K562 (cell line): ENCODE data around the gene TGM1. TPM values are rescaled to one million over a fixed set of nuclear protein-coding genes. Genes with fewer than 3 reads are reported as not detected.

Experiments used
- CTCF ChIP-seq, 3 experiments: IDR thresholded peaks in 2 of 3; conservative IDR thresholded peaks in 1 of 3; 2 replicates each; pipeline ENCODE4 v1.5.1; 2011 to 2012; ENCODE audit warnings: low read length in 3 of 3, mild to moderate bottlenecking in 3 of 3, control low read depth in 2 of 3, improper control_type of control experiment in 1 of 3, inconsistent platforms in 1 of 3, low read depth in 1 of 3, mixed read lengths in 1 of 3, moderate library complexity in 1 of 3; ENCODE audit not compliant: insufficient read depth in 2 of 3
- FIP1L1 ChIP-seq: fragments of 200-400 bp; formaldehyde crosslinking; IDR thresholded peaks from 2 replicates; pipeline ENCODE4 v1.6.1; 2018; ENCODE audit warnings: mild to moderate bottlenecking, low read depth, low read length; ENCODE audit not compliant: poor library complexity, severe bottlenecking
- MLLT1 ChIP-seq, 2 experiments: fragments of 450-650 bp; IDR thresholded peaks; 2 replicates each; pipeline ENCODE4 v1.6.1; 2016
- PPARD ChIP-seq: fragments of 250-450 bp; sonication (Bioruptor Pico); IDR thresholded peaks from 2 replicates; pipeline ENCODE4 v1.8.0; 2022; ENCODE audit warnings: inconsistent platforms, mild to moderate bottlenecking, moderate library complexity
- RBM34 ChIP-seq: fragments of 200-400 bp; formaldehyde crosslinking; IDR thresholded peaks from 2 replicates; pipeline ENCODE4 v1.6.1; 2018; ENCODE audit warnings: low read length, borderline replicate concordance; ENCODE audit not compliant: insufficient read depth
- SAFB2 ChIP-seq: fragments of 200-400 bp; formaldehyde crosslinking; IDR thresholded peaks from 2 replicates; pipeline ENCODE4 v1.6.1; 2018; ENCODE audit warnings: borderline replicate concordance, low read length, low read depth, moderate library complexity; ENCODE audit not compliant: severe bottlenecking
- SAP30 ChIP-seq: fragments of 200-600 bp; sonication (generic); IDR thresholded peaks from 2 replicates; pipeline ENCODE4 v1.6.1; 2012; ENCODE audit warnings: borderline replicate concordance, low read depth, mild to moderate bottlenecking, moderate library complexity, low read length, control low read depth, inconsistent platforms; ENCODE audit not compliant: insufficient read depth, poor library complexity, severe bottlenecking
- SUPT5H ChIP-seq: fragments of 450-650 bp; IDR thresholded peaks from 2 replicates; pipeline ENCODE4 v1.6.1; 2016
- TGIF2 ChIP-seq: sonication (generic); formaldehyde crosslinking; IDR thresholded peaks from 2 replicates; pipeline ENCODE4 v1.8.1; 2022; ENCODE audit warnings: mild to moderate bottlenecking, missing genetic modification reagents, moderate library complexity
- ZBTB8A ChIP-seq: fragments of 450-650 bp; IDR thresholded peaks from 2 replicates; pipeline ENCODE4 v1.6.1; 2018; ENCODE audit warnings: mild to moderate bottlenecking, moderate library complexity; ENCODE audit not compliant: partially characterized antibody
- ZFPM2 ChIP-seq: fragments of 250-450 bp; sonication (Bioruptor Pico); IDR thresholded peaks from 2 replicates; pipeline ENCODE4 v1.5.1; 2022; ENCODE audit warnings: mild to moderate bottlenecking
- ZNF431 ChIP-seq: sonication (generic); formaldehyde crosslinking; IDR thresholded peaks from 2 replicates; pipeline ENCODE4 v1.8.0; 2022; ENCODE audit warnings: mild to moderate bottlenecking, missing genetic modification reagents
- ZNF695 ChIP-seq: fragments of 450-650 bp; formaldehyde crosslinking; IDR thresholded peaks from 2 replicates; pipeline ENCODE4 v1.4.0; 2020; ENCODE audit warnings: mild to moderate bottlenecking, moderate library complexity
- ZNF699 ChIP-seq: fragments of 250-450 bp; sonication (Bioruptor Pico); IDR thresholded peaks from 2 replicates; pipeline ENCODE4 v1.8.0; 2021; ENCODE audit warnings: mild to moderate bottlenecking, moderate library complexity; ENCODE audit not compliant: insufficient replicate concordance
- ZNF79 ChIP-seq: fragments of 250-450 bp; sonication (Bioruptor Pico); IDR thresholded peaks from 2 replicates; pipeline ENCODE4 v1.4.0; 2020; ENCODE audit warnings: low read depth, mild to moderate bottlenecking, moderate library complexity
- polyA plus RNA-seq, 8 experiments: library from polyadenylated mRNA; depleted of rRNA in 4 of 8; stranded (reverse) in 5 of 8; unstranded in 3 of 8; fragments of >200 nt; fragmentation: Nextera tagmentation in 2 of 8; fragmentation: Illumina TruSeq in 1 of 8; extraction: Ambion mirVana in 2 of 8; extraction: Trizol in 1 of 8; gene quantifications; 2 replicates each; pipeline versions ENCODE4 v1.2.1 to v1.2.3, GENCODE V29; 2011 to 2014; ENCODE audit warnings: inconsistent platforms in 1 of 8, missing spikeins in 1 of 8
- total RNA-seq, 7 experiments: library from RNA; depleted of rRNA in 6 of 7; stranded (reverse); fragments of >200 nt in 6 of 7; fragmentation: Illumina TruSeq in 2 of 7; extraction: Trizol in 2 of 7; gene quantifications; 2 replicates each; pipeline versions ENCODE4 v1.2.1 to v1.2.3, GENCODE V29; 2011 to 2021; ENCODE audit warnings: low replicate concordance in 1 of 7
- TF ChIP-seq, protein P1 (sequence below): fragments of 250-450 bp; sonication (Bioruptor Pico); IDR thresholded peaks from 2 replicates; pipeline ENCODE4 v1.5.0; 2021
- TF ChIP-seq, protein P2 (sequence below): sonication (generic); formaldehyde crosslinking; IDR thresholded peaks from 2 replicates; pipeline ENCODE4 v1.8.0; 2022; ENCODE audit warnings: missing genetic modification reagents, mild to moderate bottlenecking, moderate library complexity, borderline replicate concordance
- TF ChIP-seq, protein P3 (sequence below), 2 experiments: fragments of 450-650 bp; conservative IDR thresholded peaks; 2 replicates each; pipeline ENCODE4 v1.6.1; 2017; ENCODE audit warnings: mild to moderate bottlenecking in 2 of 2, moderate library complexity in 2 of 2

TGM1 gene
- total and polyA plus RNA-seq, 9 of the 15 experiments (the other 6 are each of a cell fraction or from before 2014, with no cell fraction given) = 0.13 to 4.4 (median 0.88) TPM

- TF ChIP-seq PPARD (CRISPR knock-in tag) = no peak
- TF ChIP-seq, protein P1, sequence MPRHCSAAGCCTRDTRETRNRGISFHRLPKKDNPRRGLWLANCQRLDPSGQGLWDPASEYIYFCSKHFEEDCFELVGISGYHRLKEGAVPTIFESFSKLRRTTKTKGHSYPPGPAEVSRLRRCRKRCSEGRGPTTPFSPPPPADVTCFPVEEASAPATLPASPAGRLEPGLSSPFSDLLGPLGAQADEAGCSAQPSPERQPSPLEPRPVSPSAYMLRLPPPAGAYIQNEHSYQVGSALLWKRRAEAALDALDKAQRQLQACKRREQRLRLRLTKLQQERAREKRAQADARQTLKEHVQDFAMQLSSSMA (CRISPR knock-in tag) = no peak
- TF ChIP-seq SAP30 = peak; percentile 50
- TF ChIP-seq SUPT5H = peak; percentile 97
- no peak for TF ChIP-seq ZBTB8A
- TF ChIP-seq FIP1L1 = peak; percentile 63
- TF ChIP-seq, protein P2, sequence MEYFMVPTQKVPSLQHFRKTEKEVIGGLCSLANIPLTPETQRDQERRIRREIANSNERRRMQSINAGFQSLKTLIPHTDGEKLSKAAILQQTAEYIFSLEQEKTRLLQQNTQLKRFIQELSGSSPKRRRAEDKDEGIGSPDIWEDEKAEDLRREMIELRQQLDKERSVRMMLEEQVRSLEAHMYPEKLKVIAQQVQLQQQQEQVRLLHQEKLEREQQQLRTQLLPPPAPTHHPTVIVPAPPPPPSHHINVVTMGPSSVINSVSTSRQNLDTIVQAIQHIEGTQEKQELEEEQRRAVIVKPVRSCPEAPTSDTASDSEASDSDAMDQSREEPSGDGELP (CRISPR knock-in tag) = peak; percentile 70; the same call in 1 of the 2 replicates
- TF ChIP-seq ZNF695 (CRISPR knock-in tag) = no peak
- TF ChIP-seq, protein P3, sequence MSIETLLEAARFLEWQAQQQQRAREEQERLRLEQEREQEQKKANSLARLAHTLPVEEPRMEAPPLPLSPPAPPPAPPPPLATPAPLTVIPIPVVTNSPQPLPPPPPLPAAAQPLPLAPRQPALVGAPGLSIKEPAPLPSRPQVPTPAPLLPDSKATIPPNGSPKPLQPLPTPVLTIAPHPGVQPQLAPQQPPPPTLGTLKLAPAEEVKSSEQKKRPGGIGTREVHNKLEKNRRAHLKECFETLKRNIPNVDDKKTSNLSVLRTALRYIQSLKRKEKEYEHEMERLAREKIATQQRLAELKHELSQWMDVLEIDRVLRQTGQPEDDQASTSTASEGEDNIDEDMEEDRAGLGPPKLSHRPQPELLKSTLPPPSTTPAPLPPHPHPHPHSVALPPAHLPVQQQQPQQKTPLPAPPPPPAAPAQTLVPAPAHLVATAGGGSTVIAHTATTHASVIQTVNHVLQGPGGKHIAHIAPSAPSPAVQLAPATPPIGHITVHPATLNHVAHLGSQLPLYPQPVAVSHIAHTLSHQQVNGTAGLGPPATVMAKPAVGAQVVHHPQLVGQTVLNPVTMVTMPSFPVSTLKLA (conservative IDR thresholded peaks at IDR 0.05) = peak; percentile 79 to 90
- no peak for TF ChIP-seq RBM34
- no peak for TF ChIP-seq SAFB2
- TF ChIP-seq ZFPM2 = no peak
- TF ChIP-seq ZNF431 (CRISPR knock-in tag) = 0 out of 2 replicates have a peak, but pooled peaks have one; percentile 33
- TF ChIP-seq CTCF (IDR thresholded peaks at IDR 0.05 in 2 of 3, conservative IDR thresholded peaks at IDR 0.05 in 1 of 3; ENCODE audit: insufficient read depth in 2 of 3, low read depth in 1 of 3, low read length in 3 of 3) = peak in 1 of 3 experiments; percentile 21; a peak in 1 of 6 replicates
- TF ChIP-seq MLLT1 (IDR thresholded peaks at IDR 0.05) = peak; percentile 14 to 76; a peak in 2 of 4 replicates
- TF ChIP-seq ZNF79 (CRISPR knock-in tag) = no peak
- TF ChIP-seq ZNF699 (CRISPR knock-in tag) = no peak
- no peak for TF ChIP-seq TGIF2 (CRISPR knock-in tag)
Measured at GRCh38 chr14:24212924-24213865, 49.8 kb downstream of the TGM1 start, which contains the start of gene CHMP4A (continued).
